ENCODE results near the gene CCR4. TPM values are rescaled to one million over a fixed set of nuclear protein-coding genes. Genes with fewer than 3 reads are reported as not detected.
"Not testable (repeated sequence)": the region's sequence is repeated elsewhere in the genome, so short reads cannot be mapped to it uniquely, and the experiment has no call there.

Gene CCR4
- total RNA-seq, 1 experiment from 2014 or later: 0.22 TPM

GRCh38 chr3:32968920-32969389 lies 17.5 kb downstream of the CCR4 start (continued):
- TF ChIP-seq, protein P1, sequence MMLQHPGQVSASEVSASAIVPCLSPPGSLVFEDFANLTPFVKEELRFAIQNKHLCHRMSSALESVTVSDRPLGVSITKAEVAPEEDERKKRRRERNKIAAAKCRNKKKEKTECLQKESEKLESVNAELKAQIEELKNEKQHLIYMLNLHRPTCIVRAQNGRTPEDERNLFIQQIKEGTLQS (CRISPR knock-in tag; conservative IDR thresholded peaks at IDR 0.05): no peak
- TF ChIP-seq SOX15 (CRISPR knock-in tag; IDR thresholded peaks at IDR 0.05) (no peak), FOXJ3 (CRISPR knock-in tag; IDR thresholded peaks at IDR 0.05; ENCODE audit: borderline replicate concordance) (no peak), ETV6 (CRISPR knock-in tag; IDR thresholded peaks at IDR 0.05) (no peak)

- peaks cover 24% of the 10 kb centered on the region for H3K36me3 Mint-ChIP-seq
- DNase-seq (ENCODE audit: low spot score) (no peak), ATAC-seq (no peak)
- no peak overlapping the region for H3K27ac Mint-ChIP-seq
- CTCF ChIA-PET: no interaction called here
- no peak overlapping the region for H3K4me3 Mint-ChIP-seq
- H3K27me3 Mint-ChIP-seq (ENCODE audit: low read depth): peaks cover 3% of the 10 kb centered on the region; the same call in 1 of the 2 replicates
- TF ChIP-seq, protein P2, sequence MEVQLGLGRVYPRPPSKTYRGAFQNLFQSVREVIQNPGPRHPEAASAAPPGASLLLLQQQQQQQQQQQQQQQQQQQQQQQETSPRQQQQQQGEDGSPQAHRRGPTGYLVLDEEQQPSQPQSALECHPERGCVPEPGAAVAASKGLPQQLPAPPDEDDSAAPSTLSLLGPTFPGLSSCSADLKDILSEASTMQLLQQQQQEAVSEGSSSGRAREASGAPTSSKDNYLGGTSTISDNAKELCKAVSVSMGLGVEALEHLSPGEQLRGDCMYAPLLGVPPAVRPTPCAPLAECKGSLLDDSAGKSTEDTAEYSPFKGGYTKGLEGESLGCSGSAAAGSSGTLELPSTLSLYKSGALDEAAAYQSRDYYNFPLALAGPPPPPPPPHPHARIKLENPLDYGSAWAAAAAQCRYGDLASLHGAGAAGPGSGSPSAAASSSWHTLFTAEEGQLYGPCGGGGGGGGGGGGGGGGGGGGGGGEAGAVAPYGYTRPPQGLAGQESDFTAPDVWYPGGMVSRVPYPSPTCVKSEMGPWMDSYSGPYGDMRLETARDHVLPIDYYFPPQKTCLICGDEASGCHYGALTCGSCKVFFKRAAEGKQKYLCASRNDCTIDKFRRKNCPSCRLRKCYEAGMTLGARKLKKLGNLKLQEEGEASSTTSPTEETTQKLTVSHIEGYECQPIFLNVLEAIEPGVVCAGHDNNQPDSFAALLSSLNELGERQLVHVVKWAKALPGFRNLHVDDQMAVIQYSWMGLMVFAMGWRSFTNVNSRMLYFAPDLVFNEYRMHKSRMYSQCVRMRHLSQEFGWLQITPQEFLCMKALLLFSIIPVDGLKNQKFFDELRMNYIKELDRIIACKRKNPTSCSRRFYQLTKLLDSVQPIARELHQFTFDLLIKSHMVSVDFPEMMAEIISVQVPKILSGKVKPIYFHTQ (CRISPR knock-in tag; IDR thresholded peaks at IDR 0.05): no peak
- peaks cover 25% of the 10 kb centered on the region for H3K9me3 Mint-ChIP-seq
- no peaks in the 10 kb centered on the region for H3K4me1 Mint-ChIP-seq
- POLR2A ChIA-PET: no interaction called here
These were observed 18.2 kb downstream of the CCR4 start for GRCh38 chr3:32969656-32970055.

- ATAC-seq; CTCF ChIA-PET; H3K9me3 Mint-ChIP-seq; H3K36me3 Mint-ChIP-seq; H3K27ac Mint-ChIP-seq; H3K4me3 Mint-ChIP-seq; H3K4me1 Mint-ChIP-seq; POLR2A ChIA-PET; DNase-seq (ENCODE audit: low spot score); H3K27me3 Mint-ChIP-seq (ENCODE audit: low read depth): not testable (repeated sequence)
These were observed 19.8 kb downstream of the CCR4 start for GRCh38 chr3:32971291-32971690.

DNA sequence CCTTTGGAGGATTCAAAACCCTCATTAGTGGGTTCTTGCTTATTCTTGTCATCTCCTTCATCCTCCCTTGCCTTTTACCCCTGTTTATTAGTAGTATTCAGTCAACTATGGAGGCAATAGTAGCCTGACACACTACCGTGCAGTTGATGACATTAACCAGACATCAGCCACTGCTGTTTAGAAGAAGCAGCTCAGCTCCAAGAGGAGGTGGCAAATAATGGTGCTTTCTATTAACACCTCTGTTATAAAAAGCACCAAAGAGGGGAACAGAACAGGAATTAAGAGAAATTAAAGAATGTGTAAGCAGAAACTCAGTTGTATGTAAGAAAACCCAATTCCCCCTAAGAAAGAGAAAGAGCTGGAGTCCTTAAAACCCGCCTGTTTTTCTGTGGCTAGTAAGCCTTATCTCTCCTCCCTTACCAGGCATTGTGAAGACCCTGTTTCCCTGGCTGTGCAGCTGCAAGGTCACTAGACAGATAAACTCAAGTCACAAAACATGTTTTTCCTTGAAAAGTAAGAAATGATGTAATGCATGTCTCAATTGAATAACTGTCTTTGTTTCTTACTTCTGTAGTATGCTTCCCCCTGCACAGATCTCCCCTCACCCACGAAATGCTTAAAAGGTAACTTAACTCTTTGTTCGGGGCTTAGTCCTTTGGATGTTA lies 21.2 kb downstream of the CCR4 start:
- H3K36me3 Mint-ChIP-seq: no peaks in the 10 kb centered on the region
- TF ChIP-seq ELF4 (CRISPR knock-in tag; IDR thresholded peaks at IDR 0.05; ENCODE audit: low read depth): no peak
- no peak for TF ChIP-seq IRF2 (CRISPR knock-in tag; IDR thresholded peaks at IDR 0.05; ENCODE audit: borderline replicate concordance, low read depth)
- no peak for TF ChIP-seq TP53 (CRISPR knock-in tag; IDR thresholded peaks at IDR 0.05)
- TF ChIP-seq CREB1 (CRISPR knock-in tag; IDR thresholded peaks at IDR 0.05): no peak
- no peak for TF ChIP-seq SMAD4 (CRISPR knock-in tag; IDR thresholded peaks at IDR 0.05)
- TF ChIP-seq MAX (CRISPR knock-in tag; IDR thresholded peaks at IDR 0.05): no peak
- TF ChIP-seq ZNF423 (CRISPR knock-in tag; IDR thresholded peaks at IDR 0.05): no peak
- TF ChIP-seq, protein P3, sequence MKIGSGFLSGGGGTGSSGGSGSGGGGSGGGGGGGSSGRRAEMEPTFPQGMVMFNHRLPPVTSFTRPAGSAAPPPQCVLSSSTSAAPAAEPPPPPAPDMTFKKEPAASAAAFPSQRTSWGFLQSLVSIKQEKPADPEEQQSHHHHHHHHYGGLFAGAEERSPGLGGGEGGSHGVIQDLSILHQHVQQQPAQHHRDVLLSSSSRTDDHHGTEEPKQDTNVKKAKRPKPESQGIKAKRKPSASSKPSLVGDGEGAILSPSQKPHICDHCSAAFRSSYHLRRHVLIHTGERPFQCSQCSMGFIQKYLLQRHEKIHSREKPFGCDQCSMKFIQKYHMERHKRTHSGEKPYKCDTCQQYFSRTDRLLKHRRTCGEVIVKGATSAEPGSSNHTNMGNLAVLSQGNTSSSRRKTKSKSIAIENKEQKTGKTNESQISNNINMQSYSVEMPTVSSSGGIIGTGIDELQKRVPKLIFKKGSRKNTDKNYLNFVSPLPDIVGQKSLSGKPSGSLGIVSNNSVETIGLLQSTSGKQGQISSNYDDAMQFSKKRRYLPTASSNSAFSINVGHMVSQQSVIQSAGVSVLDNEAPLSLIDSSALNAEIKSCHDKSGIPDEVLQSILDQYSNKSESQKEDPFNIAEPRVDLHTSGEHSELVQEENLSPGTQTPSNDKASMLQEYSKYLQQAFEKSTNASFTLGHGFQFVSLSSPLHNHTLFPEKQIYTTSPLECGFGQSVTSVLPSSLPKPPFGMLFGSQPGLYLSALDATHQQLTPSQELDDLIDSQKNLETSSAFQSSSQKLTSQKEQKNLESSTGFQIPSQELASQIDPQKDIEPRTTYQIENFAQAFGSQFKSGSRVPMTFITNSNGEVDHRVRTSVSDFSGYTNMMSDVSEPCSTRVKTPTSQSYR (CRISPR knock-in tag; IDR thresholded peaks at IDR 0.05): no peak
- no peak overlapping the region for H3K27ac Mint-ChIP-seq
- H3K9me3 Mint-ChIP-seq: no peaks in the 10 kb centered on the region
- POLR2A ChIA-PET: no interaction called here
- H3K4me1 Mint-ChIP-seq: no peaks in the 10 kb centered on the region
- no peaks in the 10 kb centered on the region for H3K27me3 Mint-ChIP-seq (ENCODE audit: low read depth)
- no peak for DNase-seq (ENCODE audit: low spot score)
- H3K4me3 Mint-ChIP-seq: no peak overlapping the region
- CTCF ChIA-PET: no interaction called here
- no peak for ATAC-seq
